Measurements from ENCODE around the gene ZNF644. TPM values are rescaled to one million over a fixed set of nuclear protein-coding genes. Genes with fewer than 3 reads are reported as not detected.
A peak's percentile ranks its signal among the peaks of the same experiment; 100 is the strongest.

Gene ZNF644
- total RNA-seq, 1 donor = 58.8 TPM

GRCh38 chr1:90881034-90881433 lies 140.8 kb downstream of the ZNF644 start:
- no peak overlapping the region for H3K4me3 ChIP-seq (ENCODE audit: low read depth, low read length)
- DNase-seq (ENCODE audit: low read depth) = no peak
- TF ChIP-seq CTCF (IDR thresholded peaks at IDR 0.05; ENCODE audit: insufficient read depth, low read length) = no peak

GRCh38 chr1:90879281-90879680 lies 142.6 kb downstream of the ZNF644 start:
- no peak overlapping the region for H3K4me3 ChIP-seq (ENCODE audit: low read depth, low read length)
- TF ChIP-seq CTCF (IDR thresholded peaks at IDR 0.05; ENCODE audit: insufficient read depth, low read length) = no peak
- peak; percentile 5 for DNase-seq (ENCODE audit: low read depth)

GRCh38 chr1:90876101-90876500 lies 145.7 kb downstream of the ZNF644 start:
- DNase-seq (ENCODE audit: low read depth) = no peak
- no peak for TF ChIP-seq CTCF (IDR thresholded peaks at IDR 0.05; ENCODE audit: insufficient read depth, low read length)

More at GRCh38 chr1:90876101-90876500, 145.7 kb downstream of the ZNF644 start:
- H3K4me3 ChIP-seq (ENCODE audit: low read depth, low read length) = no peak overlapping the region

Data from fibroblast of the aortic adventitia (primary cell).